HG03196 (cell line): ENCODE measurements around the gene SIK2.

Experiments used
- ATAC-seq: cut with Tn5 transposase; IDR thresholded peaks from one replicate; pipeline ENCODE4 v1.9.1; 2021; ENCODE audit not compliant: unreplicated experiment

SIK2 gene

DNA sequence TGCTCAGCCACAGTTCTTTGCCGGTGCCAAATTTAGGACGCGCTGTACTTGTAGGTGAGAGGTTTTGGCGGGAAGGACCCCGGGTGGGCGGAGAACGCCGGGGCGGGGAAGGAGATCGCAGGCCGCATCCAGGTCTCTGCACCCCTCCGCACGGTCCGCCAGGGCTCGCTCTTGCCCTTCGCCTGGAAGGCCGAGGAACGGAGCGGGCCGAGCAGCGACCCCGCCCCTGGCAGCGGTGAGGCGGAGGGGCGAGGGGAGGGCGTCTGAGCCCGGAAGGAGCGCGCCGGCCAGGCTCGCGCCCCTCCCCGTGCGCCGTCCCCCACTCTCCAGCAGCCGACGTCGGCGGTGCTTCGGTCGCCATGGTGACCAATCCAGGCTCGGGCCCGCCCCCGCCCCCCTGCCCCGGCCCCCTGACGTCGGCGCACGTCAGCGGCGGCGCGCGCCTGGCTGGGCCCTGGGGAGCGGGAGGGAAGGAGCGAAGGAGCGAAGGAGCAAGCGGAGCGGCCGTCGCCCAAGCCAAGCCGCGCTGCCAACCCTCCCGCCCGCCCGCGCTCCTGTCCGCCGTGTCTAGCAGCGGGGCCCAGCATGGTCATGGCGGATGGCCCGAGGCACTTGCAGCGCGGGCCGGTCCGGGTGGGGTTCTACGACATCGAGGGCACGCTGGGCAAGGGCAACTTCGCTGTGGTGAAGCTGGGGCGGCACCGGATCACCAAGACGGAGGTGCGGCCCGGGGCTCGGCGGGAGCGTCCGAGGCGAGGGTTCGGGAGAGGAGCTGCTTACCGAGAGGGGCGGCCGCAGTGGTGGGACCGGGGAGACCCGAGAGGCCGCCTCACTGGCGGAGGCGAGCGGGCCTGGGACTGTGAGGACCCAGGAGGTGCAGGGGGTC is at the start of gene SIK2:
SIK2 (plus strand) TSS at position 471 of the 886 bp plus-strand sequence; CDS start at position 586, 115 bp downstream.
- ATAC-seq, result peak; percentile 93

DNA sequence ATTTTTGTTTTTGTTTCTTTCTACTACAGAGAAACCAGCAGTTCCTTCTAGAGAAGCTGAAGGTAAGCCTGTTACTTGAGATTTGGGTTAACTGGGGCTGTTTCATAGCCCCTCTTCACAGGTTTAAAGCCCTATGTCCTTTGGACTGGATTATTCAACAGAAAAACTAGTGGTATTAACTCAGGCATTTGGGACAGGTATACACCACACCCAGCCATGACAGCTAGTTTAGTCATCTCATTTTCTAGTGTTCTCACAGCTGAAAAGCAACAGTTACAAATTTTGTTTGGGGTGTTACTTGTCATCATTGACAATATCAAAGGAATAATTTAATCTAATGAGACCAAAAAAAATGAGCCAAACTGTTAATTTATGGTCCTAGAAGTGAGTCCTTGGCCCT is 47.7 kb upstream of the SIK2 start:
- no peak for ATAC-seq

DNA sequence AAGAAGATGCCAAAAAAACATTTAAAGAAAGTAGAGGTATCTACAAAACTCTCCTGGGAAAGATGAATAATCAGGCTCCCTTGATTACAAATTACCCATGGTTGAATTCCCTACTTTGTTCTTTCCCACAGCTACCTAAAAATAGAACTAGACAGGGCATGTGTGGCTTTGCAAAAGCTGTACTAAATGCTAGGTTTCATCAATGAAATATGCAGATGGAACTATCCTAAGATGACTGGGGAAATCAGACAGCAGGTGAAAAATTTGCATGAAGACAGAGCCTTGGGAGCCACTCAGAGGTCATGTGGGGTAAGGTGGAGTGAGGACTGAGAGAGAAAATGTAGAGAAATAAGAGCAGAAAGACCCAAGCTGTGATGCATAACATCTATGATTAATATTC is 47.0 kb upstream of the SIK2 start:
- ATAC-seq, result no peak

DNA sequence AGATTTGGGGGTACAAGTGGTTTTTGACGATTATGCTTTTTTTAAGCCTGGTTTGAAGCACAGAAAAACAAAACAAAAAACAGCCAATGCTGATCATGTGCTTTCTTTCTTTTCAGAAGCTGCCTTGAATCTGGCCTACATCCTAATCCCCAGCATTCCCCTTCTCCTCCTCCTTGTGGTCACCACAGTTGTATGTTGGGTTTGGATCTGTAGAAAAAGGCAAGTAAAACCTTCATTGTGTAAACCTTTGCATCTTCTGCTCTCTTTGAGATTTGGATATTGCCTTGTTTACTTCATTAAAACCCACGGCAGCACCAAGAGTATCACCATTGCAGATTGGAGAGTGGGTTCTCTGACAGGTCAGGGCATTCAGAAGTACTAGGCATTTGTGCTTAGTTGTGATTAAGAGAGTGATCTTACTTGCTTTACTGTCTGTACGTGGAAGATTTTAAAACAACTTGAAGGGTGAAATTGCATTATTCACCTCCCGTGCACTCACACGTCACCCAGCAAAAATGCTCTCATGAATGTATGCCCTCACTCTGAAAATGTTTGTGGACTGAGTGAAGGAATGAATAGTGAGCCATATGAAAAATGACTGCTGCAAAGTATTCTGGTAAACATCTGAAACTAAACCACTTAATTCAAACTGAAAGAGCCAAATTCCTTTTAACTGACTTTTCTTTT is 44.7 kb upstream of the SIK2 start:
- ATAC-seq, result no peak

GRCh38 chr11:111559800-111560464 is 42.3 kb upstream of the SIK2 start:
- no peak for ATAC-seq

DNA sequence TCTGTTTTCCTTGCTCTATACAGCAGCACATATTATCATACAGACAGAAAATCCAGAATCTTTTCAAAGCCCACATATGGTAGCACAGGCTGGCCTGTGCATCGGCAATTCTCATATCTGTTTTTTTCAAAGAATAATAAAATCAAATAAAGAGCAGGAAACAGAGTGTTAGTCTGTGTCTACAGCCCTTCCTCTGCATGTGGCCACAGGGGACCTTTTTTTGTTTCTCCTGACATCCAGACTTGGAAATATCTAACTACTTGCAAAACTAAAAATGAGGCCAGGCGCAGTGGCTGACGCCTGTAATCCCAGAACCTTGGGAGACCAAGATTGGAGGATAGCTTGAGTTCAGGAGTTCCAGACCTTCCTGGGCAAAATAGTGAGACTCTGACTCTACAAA is 41.4 kb upstream of the SIK2 start:
- no peak for ATAC-seq

GRCh38 chr11:111561306-111561705 is 40.9 kb upstream of the SIK2 start:
- no peak for ATAC-seq

GRCh38 chr11:111561791-111562325 is 40.4 kb upstream of the SIK2 start:
- no peak for ATAC-seq

GRCh38 chr11:111562692-111563389 is 39.4 kb upstream of the SIK2 start:
- ATAC-seq, result no peak

DNA sequence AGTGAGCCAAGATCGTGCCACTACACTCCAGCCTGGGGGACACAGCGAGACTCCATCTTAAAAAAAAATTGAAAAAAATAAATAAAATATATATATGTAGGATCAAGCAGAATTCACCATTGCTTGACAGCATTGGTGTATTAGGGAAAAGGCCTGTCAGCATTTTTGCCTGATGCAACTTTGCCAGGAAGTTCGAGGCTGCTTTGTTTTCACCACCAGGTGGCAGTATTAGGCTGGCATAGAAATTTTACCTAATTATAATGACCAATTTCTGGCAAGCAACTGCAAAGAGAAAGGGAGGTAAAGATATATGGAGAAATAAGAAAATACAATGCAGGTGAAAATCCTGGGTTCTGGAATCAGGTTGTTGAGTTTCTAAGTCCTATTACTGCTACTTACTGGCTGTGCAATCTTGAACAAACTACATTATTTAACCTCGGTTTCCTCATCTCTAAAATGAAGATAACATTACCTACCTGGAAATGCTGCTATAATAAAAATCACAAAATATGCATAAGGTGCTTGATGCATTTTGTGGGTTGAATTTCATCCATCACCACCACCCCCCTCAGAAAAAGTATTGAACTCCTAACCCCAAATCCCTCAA is 37.0 kb upstream of the SIK2 start:
- no peak for ATAC-seq

DNA sequence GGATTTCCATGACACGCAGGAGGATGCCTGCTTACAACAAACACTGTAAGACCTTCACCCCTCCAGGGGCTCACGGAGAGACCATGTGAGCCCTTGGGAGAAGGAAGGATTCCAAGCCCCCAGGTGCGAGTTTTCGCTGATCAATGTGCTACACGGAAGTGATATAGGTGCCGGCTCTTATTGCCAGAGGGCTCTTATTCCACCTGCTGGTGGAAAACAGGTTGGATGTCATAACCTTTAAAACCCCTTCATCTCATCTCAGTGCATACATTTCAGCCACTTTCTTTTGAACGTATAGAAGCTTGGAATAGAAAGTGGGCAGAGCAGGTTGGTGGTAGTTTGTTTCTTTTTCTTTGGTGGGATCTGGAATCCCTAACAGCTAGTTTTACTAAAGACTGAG is 35.9 kb upstream of the SIK2 start:
- ATAC-seq, result no peak

GRCh38 chr11:111569476-111569875 is 32.8 kb upstream of the SIK2 start:
- ATAC-seq, result no peak

- ATAC-seq, result no peak
Measured at GRCh38 chr11:111570796-111571195, 31.5 kb upstream of the SIK2 start.

DNA sequence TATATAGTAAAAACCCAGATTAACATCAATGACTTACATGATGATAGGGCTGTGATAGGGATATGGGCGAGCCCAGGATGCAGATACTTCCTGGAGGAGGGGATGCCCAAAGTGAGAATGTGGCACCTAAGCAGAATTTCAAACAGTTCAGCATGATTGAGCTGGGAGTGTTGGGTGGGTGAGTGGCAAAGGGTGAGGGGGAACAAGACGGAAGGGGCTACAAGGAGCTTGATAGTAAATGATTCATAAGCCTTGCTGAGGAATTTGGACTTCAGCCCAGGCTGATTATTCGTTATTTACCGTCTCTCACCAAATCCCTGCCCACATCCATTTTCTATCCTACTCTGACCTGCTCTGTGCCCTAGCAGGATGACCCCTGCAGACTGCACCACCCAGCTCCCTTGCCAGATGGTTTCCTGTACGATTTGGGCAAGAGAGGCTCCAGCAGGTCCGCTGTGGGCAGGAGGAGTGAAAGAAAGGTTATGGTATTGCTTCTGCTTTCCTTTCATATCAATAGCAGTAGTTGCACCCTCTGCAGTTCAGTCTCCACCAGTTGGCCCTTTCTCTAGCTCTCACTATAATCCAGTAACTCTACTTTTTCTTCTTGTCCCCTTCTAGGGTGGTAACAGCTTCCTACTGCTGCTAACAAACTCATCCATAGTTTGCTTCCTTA is 30.3 kb upstream of the SIK2 start:
- no peak for ATAC-seq

- ATAC-seq, result no peak
Measured at GRCh38 chr11:111572581-111572980, 29.7 kb upstream of the SIK2 start.

GRCh38 chr11:111573821-111574249 is 28.4 kb upstream of the SIK2 start:
- no peak for ATAC-seq

- no peak for ATAC-seq
Measured at GRCh38 chr11:111574373-111575225, 27.6 kb upstream of the SIK2 start.

DNA sequence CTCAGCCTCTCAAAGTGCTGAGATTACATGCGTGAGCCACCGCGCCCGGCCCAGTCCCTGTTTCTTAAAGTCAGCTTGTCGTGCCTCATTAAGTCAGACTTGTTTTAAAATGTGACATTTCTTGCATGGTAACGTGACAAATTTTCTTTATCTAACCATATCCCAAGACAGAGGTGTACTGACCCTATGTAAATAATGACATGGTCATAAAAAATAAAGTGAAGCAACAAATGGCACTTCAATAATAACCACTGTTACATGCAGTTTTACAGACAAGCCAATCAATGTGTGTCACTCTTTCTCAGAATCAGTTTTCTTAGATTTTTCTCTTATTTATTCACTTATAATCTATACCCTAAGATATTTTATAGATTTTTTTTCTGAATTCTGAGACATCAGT is 26.5 kb upstream of the SIK2 start:
- ATAC-seq, result no peak

DNA sequence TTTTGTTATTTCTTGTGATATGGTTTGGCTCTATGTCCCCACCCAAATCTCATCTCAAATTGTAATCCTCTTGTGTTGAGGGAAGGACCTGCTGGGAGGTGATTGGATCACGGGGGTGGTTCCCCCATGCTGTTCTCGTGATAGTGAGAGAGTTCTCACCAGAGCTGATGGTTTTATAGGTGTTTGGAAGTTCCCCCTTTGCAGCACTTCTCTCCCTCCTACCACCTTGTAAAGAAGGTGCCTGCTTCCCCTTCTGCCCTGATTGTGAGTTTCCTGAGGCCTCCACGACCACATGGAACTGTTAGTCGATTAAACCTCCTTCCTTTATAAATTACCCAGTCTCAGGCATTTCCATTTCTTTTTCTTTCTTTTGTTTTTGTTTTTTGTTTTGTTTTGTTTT is 24.4 kb upstream of the SIK2 start:
- ATAC-seq, result no peak
